ENCODE results near the gene LSAMP.

Gene LSAMP

DNA sequence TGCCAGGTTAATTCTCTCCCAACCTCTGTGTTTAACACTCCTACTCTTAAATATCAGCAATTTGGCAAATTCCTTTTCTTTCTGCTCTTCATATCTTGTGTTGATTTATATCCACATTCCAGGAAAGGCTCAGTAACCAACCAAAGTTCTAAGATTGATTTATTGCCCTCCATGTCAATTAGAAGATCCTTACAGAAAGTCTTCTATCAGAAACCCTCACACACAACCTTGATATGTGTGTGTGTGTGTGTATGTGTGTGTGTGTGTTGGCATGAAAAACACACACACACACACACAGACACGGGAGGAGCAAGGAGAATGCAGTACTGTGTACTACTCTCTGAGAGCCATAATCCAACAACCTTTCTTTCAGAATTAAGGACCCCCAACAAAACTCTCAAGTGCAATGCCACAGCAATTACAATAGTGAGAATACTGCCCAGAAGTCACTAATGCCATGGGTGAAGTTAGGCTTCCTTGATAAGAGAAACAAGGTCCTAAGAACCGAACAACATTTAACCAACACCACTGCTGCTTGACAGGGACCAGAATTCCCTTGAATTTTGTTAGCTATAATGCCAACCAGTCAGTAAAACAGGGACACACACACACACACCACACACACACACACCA lies 1.1 kb downstream of the LSAMP start:
- H3K9me3 Mint-ChIP-seq: no peaks in the 10 kb centered on the region
- ATAC-seq: no peak

DNA sequence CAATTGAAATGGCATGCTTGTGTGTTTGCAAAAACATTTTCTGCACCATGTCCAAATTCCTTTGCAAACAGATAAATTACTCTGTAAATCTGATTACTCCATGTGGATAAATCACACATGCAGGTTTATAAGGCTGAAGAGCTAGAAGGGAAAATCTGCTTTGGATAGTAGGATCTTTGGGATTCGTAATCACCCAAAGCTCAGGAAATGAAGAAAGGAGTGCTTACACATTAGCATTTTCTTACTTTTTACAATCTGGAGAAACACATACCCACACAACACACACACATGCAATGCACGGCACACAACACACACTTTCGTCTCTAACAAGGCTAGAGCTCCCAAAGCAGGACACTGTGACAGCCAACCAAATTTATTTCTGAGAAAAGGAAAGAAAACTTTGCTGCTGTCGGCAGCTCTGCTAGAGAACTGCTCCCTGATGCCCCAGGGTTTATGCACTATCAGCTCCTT lies 2.1 kb downstream of the LSAMP start:
- Mint-ChIP-seq H3K27me3 (no peaks in the 10 kb centered on the region), H3K4me1 (no peaks in the 10 kb centered on the region), H3K4me3 (no peak overlapping the region), H3K27ac (no peak overlapping the region), H3K36me3 (no peaks in the 10 kb centered on the region), H3K9me3 (no peaks in the 10 kb centered on the region)
- no peak for ATAC-seq

More for the DNA sequence above, 1.1 kb downstream of the LSAMP start:
- Mint-ChIP-seq H3K36me3 (no peaks in the 10 kb centered on the region), H3K4me3 (no peak overlapping the region), H3K27me3 (no peaks in the 10 kb centered on the region), H3K27ac (no peak overlapping the region), H3K4me1 (no peaks in the 10 kb centered on the region)

DNA sequence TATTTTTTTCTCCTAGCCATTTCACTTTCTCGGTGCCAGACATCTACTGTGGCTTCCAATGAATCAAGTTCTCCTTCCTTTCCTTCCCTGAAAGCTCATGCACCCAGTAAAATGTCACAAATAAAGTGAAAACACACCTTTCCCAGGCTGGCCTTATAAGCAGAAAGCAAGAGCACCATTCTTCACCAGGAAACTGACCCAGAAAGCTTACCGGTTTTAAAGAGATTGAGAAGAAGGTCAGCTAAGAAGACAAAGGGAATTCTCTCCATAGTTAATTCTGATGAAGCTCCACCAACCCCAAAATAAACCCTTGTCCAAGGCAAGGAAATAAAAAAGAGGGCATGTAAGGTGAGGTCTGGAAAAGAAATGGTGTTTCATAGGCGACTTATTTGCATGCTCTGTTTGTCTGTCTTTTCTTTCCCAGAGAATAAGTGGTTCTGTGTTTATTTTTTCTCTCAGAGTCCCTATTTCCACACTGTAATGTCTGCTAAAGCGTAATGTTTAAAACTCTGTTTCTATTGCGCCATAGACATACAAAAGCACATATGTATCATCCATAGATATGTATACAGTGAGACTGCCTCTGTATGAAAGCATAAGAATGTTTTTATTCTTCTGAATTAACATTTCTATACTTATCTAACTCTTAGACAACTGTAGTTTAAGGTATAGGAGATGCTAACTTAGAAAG lies 2.8 kb downstream of the LSAMP start:
- H3K9me3 Mint-ChIP-seq: no peaks in the 10 kb centered on the region
- H3K4me3 Mint-ChIP-seq: no peak overlapping the region
- no peaks in the 10 kb centered on the region for H3K36me3 Mint-ChIP-seq
- no peaks in the 10 kb centered on the region for H3K27me3 Mint-ChIP-seq
- no peak overlapping the region for H3K27ac Mint-ChIP-seq
- no peak for ATAC-seq
- H3K4me1 Mint-ChIP-seq: no peaks in the 10 kb centered on the region

DNA sequence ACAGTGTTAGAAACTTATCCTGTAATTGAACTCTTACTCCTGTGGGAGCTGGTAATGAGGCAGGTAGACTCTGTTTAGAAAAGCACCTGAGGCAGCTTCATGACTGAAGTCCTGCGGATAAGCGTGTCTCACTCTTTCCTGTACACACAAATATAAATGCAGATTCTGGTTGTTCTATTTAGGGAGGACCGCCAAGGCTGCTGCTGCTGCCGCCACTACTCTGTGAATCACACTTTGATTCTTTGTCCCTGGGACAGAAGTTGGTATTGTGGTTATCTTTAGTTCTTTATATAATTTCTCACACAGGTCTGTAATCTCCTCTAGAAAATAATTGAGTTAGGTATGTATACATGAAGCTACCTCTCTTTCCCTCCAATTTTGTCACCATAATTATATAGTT lies 3.6 kb downstream of the LSAMP start:
- Mint-ChIP-seq H3K9me3 (no peaks in the 10 kb centered on the region), H3K27ac (no peak overlapping the region), H3K4me1 (no peaks in the 10 kb centered on the region), H3K27me3 (no peaks in the 10 kb centered on the region), H3K4me3 (no peak overlapping the region), H3K36me3 (no peaks in the 10 kb centered on the region)
- ATAC-seq: no peak

DNA sequence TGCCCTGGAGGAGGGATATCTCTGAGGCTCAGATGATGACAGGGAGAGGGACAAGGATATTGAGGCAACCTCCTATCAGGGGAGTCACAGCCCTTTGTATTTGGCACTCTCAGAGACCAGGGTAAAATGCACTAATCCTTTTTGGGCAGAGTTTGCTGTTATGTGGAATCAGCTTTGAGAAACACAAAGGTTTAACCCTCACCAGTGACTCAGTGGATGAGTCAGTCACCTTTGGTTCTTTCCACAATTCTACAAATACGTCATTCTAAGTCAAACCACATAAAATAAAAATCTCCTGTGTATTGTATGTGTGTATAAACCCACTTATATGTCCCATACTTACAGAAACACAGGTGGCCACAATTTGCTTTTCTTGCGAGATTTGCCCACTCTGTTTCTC lies 5.1 kb downstream of the LSAMP start:
- no peak overlapping the region for H3K4me3 Mint-ChIP-seq
- H3K4me1 Mint-ChIP-seq: no peaks in the 10 kb centered on the region
- no peaks in the 10 kb centered on the region for H3K9me3 Mint-ChIP-seq
- H3K36me3 Mint-ChIP-seq: no peaks in the 10 kb centered on the region
- H3K27ac Mint-ChIP-seq: no peak overlapping the region
- no peaks in the 10 kb centered on the region for H3K27me3 Mint-ChIP-seq
- no peak for ATAC-seq

DNA sequence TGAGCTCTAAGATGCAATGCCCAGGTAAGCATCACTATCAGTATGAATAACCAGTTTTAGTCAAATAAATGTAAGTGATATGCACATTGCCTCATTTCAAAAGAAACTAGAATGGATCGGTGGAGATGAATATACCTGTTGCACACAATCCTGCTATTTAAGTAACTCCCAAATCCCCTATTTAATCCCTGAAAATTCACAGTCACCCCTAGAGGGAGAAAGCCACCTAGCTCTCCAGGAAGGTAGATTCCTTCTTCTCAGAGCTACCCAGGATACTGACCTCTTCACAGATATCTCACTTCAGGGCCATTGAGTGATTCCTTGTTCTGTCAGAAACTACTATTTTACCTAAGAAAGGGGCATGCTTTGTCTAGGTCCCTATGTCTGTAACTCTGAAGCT lies 11.7 kb downstream of the LSAMP start:
- Mint-ChIP-seq H3K9me3 (no peaks in the 10 kb centered on the region), H3K27me3 (no peaks in the 10 kb centered on the region), H3K27ac (no peak overlapping the region), H3K4me1 (no peaks in the 10 kb centered on the region), H3K4me3 (no peak overlapping the region), H3K36me3 (no peaks in the 10 kb centered on the region)
- no peak for ATAC-seq

DNA sequence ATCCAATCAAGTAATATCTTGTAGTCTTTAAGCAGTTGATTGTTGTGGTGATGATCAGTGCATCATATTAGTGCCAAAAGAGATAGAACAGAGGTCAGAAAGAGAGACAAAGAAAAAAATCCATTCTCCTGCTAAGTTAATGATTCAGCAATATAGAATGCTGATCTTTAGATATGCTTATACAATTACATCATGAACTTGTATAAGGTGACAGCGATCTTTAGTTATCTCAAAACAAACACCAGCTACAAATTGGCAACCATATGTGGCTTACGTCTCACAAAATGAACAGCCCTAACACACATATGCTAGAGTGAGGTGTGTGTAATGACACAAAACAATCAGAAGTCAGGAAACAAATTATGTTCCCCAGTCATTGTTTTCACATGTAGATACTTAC lies 12.5 kb downstream of the LSAMP start:
- no peak overlapping the region for H3K4me3 Mint-ChIP-seq
- H3K4me1 Mint-ChIP-seq: no peaks in the 10 kb centered on the region
- no peak overlapping the region for H3K27ac Mint-ChIP-seq
- H3K36me3 Mint-ChIP-seq: no peaks in the 10 kb centered on the region
- ATAC-seq: no peak
- H3K27me3 Mint-ChIP-seq: no peaks in the 10 kb centered on the region
- H3K9me3 Mint-ChIP-seq: no peaks in the 10 kb centered on the region

DNA sequence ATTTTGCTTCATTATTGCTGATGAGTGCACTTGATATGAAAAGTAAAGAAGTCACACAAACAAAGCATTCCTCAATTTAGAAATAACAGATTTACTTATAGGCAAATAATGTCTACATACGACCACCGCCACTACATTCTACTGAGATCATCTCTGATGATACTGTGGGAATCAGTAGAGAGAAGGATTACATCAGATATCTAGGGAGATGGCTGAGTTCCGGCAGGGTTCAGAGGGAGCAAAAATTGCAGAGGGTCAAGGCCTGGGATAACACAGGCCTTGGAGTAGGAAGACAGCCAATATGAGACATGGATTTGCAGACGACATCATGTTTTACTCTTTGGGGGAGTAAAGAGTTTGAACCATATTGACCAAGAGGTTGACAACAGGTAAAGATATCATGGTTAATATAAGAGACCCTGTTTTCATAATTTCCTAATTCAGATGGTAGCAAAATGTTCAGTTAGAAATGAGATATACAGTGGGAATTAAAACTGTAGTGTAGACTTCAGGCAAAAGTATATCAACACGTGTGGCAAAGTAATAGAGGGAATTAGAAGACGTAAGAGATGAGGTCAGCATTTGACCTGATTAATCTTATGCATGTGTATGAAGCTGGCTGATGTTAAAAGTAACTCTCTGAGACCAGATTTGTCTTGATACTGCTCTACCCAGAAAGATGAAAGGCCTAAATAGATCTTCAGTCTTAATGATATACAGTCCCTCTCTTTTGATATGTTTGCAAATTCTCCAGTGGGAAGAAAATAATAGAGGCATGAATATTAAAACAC lies 15.6 kb downstream of the LSAMP start:
- Mint-ChIP-seq H3K4me1 (no peaks in the 10 kb centered on the region), H3K4me3 (no peak overlapping the region), H3K36me3 (no peaks in the 10 kb centered on the region), H3K9me3 (no peaks in the 10 kb centered on the region), H3K27me3 (no peaks in the 10 kb centered on the region), H3K27ac (no peak overlapping the region)
- no peak for ATAC-seq

DNA sequence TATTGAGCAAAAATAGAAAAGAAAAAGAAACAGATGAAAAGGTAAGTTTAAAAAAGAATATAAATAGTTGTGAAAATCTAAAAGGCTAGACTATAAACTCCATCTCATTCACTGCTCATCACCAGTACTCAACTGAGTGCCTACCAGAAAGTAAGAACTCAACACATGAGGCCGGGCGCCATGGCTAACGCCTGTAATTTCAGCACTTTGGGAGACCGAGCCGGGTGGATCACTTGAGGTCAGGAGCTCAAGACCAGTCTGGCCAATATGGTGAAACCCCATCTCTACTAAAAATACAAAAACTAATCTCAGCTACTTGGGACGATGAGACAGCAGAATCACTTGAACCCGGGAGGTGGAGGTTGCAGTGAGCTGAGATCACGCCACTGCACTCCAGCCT lies 19.3 kb downstream of the LSAMP start:
- H3K4me3 Mint-ChIP-seq: no peak overlapping the region
- H3K4me1 Mint-ChIP-seq: no peaks in the 10 kb centered on the region
- H3K27ac Mint-ChIP-seq: no peak overlapping the region
- H3K9me3 Mint-ChIP-seq: no peaks in the 10 kb centered on the region
- no peaks in the 10 kb centered on the region for H3K27me3 Mint-ChIP-seq
- H3K36me3 Mint-ChIP-seq: no peaks in the 10 kb centered on the region
- ATAC-seq: no peak

DNA sequence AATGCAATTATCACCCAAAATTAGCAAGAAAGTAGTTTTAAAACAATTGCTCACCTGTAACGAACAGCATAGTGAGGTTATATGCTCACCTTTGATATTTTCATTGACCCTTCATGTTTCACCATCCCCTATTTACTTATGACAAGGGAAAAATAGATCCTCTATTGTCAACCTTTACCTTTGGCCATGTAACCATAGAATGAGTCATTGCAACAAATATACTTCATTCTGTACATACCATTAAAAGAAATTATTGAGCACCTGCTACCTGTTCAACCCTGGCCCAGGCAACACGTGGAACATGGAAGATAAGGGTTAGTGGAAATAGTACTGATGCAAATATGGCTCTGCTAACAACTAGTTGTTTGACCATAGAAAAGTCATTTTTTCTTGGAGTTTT lies 20.2 kb downstream of the LSAMP start:
- H3K27ac Mint-ChIP-seq: no peak overlapping the region
- H3K4me1 Mint-ChIP-seq: no peaks in the 10 kb centered on the region
- no peak for ATAC-seq
- no peaks in the 10 kb centered on the region for H3K9me3 Mint-ChIP-seq
- no peak overlapping the region for H3K4me3 Mint-ChIP-seq
- no peaks in the 10 kb centered on the region for H3K27me3 Mint-ChIP-seq
- no peaks in the 10 kb centered on the region for H3K36me3 Mint-ChIP-seq

DNA sequence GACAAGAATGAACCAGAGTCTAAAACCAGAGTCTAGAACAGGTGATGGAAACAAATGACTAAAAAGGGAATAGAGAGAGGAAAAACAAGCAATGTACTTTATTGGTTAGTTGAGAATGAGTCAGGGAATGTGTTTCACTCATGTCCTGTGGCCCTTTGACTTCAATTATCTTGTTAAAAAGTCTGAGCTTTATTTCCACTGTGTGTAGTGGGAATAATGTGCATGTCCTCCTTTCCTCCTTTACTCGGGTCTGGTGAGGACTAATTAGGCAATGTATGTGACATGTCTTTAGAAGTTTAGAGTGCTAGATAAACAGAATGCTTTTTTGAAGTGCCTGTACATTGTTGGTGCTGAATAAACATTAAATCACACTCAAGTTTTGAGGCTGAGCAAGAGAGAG lies 21.3 kb downstream of the LSAMP start:
- H3K27me3 Mint-ChIP-seq: no peaks in the 10 kb centered on the region
- no peaks in the 10 kb centered on the region for H3K4me1 Mint-ChIP-seq
- no peak for ATAC-seq
- H3K9me3 Mint-ChIP-seq: no peaks in the 10 kb centered on the region
- H3K27ac Mint-ChIP-seq: no peak overlapping the region
- H3K4me3 Mint-ChIP-seq: no peak overlapping the region
- no peaks in the 10 kb centered on the region for H3K36me3 Mint-ChIP-seq

DNA sequence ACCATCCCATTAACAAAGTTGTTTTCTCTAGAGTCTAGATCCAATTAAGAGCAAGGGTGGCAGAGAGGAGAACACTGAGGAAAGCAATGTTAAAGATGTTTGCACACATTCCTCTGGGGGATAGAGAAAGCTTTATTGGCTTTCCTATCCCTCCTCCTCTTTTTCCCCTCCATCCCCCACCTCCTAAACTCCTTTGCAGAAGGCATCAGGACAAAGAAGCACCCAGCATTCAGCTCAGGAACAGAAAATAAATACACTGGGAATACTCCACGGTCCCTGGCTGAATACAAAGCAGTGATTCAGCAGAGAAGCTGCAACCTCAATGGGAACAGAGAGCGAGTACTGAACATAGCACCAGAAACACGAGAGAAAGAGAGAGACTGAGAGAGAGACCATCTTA lies 21.9 kb downstream of the LSAMP start:
- no peaks in the 10 kb centered on the region for H3K27me3 Mint-ChIP-seq
- H3K27ac Mint-ChIP-seq: no peak overlapping the region
- no peak overlapping the region for H3K4me3 Mint-ChIP-seq
- no peaks in the 10 kb centered on the region for H3K9me3 Mint-ChIP-seq
- no peaks in the 10 kb centered on the region for H3K4me1 Mint-ChIP-seq
- ATAC-seq: no peak
- no peaks in the 10 kb centered on the region for H3K36me3 Mint-ChIP-seq

DNA sequence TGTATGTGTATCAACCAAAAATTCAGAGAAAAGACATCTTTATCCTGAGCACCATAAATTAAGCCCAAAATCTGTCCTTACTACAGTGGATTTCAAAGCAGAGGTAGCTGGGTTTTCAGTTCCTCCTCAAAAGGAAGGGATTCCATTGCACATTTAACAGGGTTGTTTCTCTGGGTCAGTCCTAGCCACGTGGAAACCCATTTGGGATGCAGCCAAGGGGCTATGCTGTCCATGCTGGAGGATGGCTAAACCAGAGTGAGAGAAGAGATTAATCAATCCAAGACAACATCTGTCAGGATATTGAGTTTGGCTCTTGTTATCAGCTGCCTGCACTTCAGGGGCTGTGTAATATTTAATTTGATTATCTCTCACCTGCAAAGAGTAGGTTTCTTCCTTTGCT lies 28.1 kb downstream of the LSAMP start:
- no peaks in the 10 kb centered on the region for H3K4me1 Mint-ChIP-seq
- H3K9me3 Mint-ChIP-seq: peaks cover 3% of the 10 kb centered on the region
- H3K4me3 Mint-ChIP-seq: no peak overlapping the region
- H3K36me3 Mint-ChIP-seq: no peaks in the 10 kb centered on the region
- no peaks in the 10 kb centered on the region for H3K27me3 Mint-ChIP-seq
- no peak for ATAC-seq
- H3K27ac Mint-ChIP-seq: no peak overlapping the region

DNA sequence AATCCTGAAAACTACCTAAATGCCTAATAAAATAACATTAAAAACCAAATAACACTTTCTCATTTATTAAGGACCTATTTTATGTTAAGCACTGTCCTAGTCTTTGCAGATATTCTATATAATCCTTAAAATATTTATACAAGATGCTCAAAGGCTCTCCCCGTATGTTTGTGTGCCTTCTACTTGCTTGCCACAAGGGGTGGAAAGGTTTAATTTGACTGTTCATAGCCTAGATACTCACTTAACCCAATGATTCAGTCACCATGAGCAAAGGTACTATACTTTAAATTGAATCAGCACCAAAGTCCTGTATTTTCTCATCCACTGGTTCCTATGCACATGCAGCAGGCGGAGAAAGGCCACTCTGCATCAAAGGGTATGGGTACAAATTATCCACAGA lies 32.0 kb downstream of the LSAMP start:
- Mint-ChIP-seq H3K4me1 (no peaks in the 10 kb centered on the region), H3K27me3 (no peaks in the 10 kb centered on the region), H3K9me3 (peaks cover 3% of the 10 kb centered on the region), H3K27ac (no peak overlapping the region), H3K36me3 (no peaks in the 10 kb centered on the region), H3K4me3 (no peak overlapping the region)
- no peak for ATAC-seq

DNA sequence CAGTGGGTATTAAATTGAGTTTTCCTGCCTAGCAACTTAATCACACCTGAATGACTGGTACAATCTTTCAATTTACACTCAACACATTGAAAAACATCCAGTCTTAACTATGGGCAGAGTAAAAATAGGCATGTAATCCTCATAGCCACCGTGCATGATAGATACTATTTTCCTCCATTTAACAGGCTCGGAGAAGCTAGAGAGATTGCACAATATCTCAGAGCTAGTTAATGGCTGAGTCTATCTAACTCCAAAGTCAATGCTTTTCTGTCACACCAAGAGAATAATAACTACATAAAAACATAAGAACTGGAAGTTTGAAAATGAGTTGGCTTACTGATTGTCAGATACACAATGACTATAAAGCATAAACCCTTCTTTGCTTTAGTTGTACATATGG lies 36.8 kb downstream of the LSAMP start:
- ATAC-seq: no peak

DNA sequence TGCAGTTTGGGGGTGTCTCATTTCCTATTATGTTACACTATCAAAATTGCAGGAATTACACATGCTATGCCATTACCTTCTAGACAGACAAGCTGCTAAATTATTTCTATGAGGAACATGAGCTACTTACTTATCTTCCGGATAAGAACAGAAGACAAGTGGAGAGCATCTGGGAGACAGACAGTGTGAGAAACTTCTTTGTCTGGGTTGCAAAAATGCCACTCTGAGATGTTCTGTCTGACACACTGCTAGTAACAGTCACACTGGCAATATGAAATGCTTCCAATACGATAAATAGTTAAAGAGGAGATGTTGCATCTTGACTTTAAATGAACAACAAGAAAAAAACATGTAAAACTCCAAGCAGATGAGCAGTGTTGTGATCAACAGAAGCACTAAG lies 40.1 kb downstream of the LSAMP start:
- Mint-ChIP-seq H3K27ac (no peak overlapping the region), H3K27me3 (no peaks in the 10 kb centered on the region), H3K4me3 (no peak overlapping the region), H3K36me3 (no peaks in the 10 kb centered on the region), H3K9me3 (no peaks in the 10 kb centered on the region), H3K4me1 (no peaks in the 10 kb centered on the region)
- ATAC-seq: no peak

More for the DNA sequence above, 36.8 kb downstream of the LSAMP start:
- H3K4me3 Mint-ChIP-seq: no peak overlapping the region
- no peaks in the 10 kb centered on the region for H3K9me3 Mint-ChIP-seq
- no peaks in the 10 kb centered on the region for H3K27me3 Mint-ChIP-seq
- H3K4me1 Mint-ChIP-seq: no peaks in the 10 kb centered on the region
- H3K36me3 Mint-ChIP-seq: no peaks in the 10 kb centered on the region
- H3K27ac Mint-ChIP-seq: no peak overlapping the region
